ENCODE results near the gene PPP2R5B. TPM values are rescaled to one million over a fixed set of nuclear protein-coding genes. Genes with fewer than 3 reads are reported as not detected.

PPP2R5B gene
- total RNA-seq, 2 experiments from 2014 or later: 16.8 to 18.3 TPM

DNA sequence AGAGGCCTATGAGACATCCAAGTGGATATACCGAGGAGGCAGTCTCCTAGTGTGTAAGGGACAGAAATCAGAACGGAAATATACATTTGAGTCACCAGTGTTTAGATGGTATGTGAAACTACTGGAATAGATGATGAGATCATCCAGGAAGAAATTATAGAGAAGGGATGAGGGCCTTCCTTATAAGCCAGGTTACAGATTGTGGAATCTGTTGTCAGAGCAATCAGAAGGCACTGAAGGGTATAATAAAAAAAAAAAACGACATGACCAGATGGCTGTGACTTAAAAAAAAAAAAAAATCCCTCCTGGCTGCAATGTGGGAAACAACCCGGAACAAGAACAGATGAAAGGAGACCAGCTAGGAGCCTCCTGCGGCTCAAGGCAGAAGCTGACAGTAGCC is 44.7 kb downstream of the PPP2R5B start:
- H3K27me3 ChIP-seq (ENCODE audit: control insufficient read depth in 1 of 2, insufficient read depth in 2 of 2, low read length in 2 of 2): no peaks in the 10 kb centered on the region

DNA sequence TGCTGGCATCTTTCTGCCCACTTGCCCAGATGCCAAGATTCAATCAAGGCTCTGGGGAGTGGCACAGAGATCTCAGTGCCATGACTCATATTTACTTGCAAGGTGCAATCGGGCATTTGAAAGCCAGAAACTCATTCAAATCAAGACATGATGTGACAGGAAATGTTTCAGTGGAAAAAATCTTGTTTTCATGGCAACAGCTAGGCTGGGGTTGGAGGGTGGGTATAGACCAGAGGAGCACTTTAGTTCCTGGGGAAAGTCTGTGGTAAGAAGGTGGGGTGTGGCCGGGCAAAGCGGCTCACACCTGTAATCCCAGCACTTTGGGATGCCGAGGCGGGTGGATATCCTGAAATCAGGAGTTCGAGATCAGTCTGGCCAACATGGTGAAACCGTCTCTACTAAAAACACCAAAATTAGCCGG is 46.3 kb downstream of the PPP2R5B start:
- ATAC-seq (ENCODE audit: poor library complexity) (peak; percentile 40), DNase-seq (peak in 6 of 14 experiments; percentile 5 to 30 (median 22))
- ChIA-PET CTCF (interaction anchor here (0.7 kb wide), 1 partner anchor 26 kb away, joined by 3 read pairs; the partner anchor contains the start of gene BATF2), POLR2A (interaction anchor here (0.7 kb wide), 1 partner anchor 1645 kb away, joined by 4 read pairs; no protein-coding TSS in a partner anchor)
- Histone ChIP-seq H3K4me1 (ENCODE audit: insufficient read depth, low read length) (peaks cover 23% of the 10 kb centered on the region), H3K4me3 (ENCODE audit: low read length) (no peak overlapping the region), H3K9me3 (ENCODE audit: control insufficient read depth in 1 of 2, insufficient read depth in 1 of 2, low read length in 2 of 2) (no peaks in the 10 kb centered on the region), H3K36me3 (ENCODE audit: insufficient read depth, low read length) (no peaks in the 10 kb centered on the region), H3K27me3 (ENCODE audit: control insufficient read depth in 1 of 2, insufficient read depth in 2 of 2, low read length in 2 of 2) (no peaks in the 10 kb centered on the region), H3K27ac (ENCODE audit: low read depth in 1 of 2, low read length in 2 of 2) (no peak overlapping the region)
- Mint-ChIP-seq H3K27me3 (no peaks in the 10 kb centered on the region), H3K36me3 (ENCODE audit: low read depth) (no peaks in the 10 kb centered on the region), H3K4me1 (ENCODE audit: low read depth) (peaks cover 26% of the 10 kb centered on the region), H3K27ac (peak overlapping the region; percentile 83), H3K9me3 (no peaks in the 10 kb centered on the region), H3K4me3 (peak overlapping the region; percentile 81)
- TF ChIP-seq, protein P1, sequence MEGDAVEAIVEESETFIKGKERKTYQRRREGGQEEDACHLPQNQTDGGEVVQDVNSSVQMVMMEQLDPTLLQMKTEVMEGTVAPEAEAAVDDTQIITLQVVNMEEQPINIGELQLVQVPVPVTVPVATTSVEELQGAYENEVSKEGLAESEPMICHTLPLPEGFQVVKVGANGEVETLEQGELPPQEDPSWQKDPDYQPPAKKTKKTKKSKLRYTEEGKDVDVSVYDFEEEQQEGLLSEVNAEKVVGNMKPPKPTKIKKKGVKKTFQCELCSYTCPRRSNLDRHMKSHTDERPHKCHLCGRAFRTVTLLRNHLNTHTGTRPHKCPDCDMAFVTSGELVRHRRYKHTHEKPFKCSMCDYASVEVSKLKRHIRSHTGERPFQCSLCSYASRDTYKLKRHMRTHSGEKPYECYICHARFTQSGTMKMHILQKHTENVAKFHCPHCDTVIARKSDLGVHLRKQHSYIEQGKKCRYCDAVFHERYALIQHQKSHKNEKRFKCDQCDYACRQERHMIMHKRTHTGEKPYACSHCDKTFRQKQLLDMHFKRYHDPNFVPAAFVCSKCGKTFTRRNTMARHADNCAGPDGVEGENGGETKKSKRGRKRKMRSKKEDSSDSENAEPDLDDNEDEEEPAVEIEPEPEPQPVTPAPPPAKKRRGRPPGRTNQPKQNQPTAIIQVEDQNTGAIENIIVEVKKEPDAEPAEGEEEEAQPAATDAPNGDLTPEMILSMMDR (IDR thresholded peaks at IDR 0.05): no peak
- intact Hi-C loops (cut with DNase I, micrococcal nuclease): loop anchor here (5.0 kb wide), 2 partner anchors 42 to 53 kb away; partner anchors contain the start of genes ARL2 (in 1 of the 2) and ATG2A (in 1 of the 2)

More for the DNA sequence above, 44.7 kb downstream of the PPP2R5B start:
- no peaks in the 10 kb centered on the region for H3K27me3 Mint-ChIP-seq
- no peak overlapping the region for H3K4me3 Mint-ChIP-seq
- ChIA-PET POLR2A (no interaction called here), CTCF (no interaction called here)
- TF ChIP-seq, protein P1 (IDR thresholded peaks at IDR 0.05): no peak
- H3K27ac Mint-ChIP-seq: peak overlapping the region; percentile 55
- intact Hi-C loops (cut with DNase I, micrococcal nuclease): no loop called here
- ATAC-seq (ENCODE audit: poor library complexity) (no peak), DNase-seq (no peak)
- Histone ChIP-seq H3K36me3 (ENCODE audit: insufficient read depth, low read length) (no peaks in the 10 kb centered on the region), H3K4me3 (ENCODE audit: low read length) (no peak overlapping the region), H3K9me3 (ENCODE audit: control insufficient read depth in 1 of 2, insufficient read depth in 1 of 2, low read length in 2 of 2) (no peaks in the 10 kb centered on the region), H3K27ac (ENCODE audit: low read depth in 1 of 2, low read length in 2 of 2) (no peak overlapping the region), H3K4me1 (ENCODE audit: insufficient read depth, low read length) (peaks cover 23% of the 10 kb centered on the region)
- no peaks in the 10 kb centered on the region for H3K36me3 Mint-ChIP-seq (ENCODE audit: low read depth)
- no peaks in the 10 kb centered on the region for H3K9me3 Mint-ChIP-seq
- peaks cover 26% of the 10 kb centered on the region for H3K4me1 Mint-ChIP-seq (ENCODE audit: low read depth)

DNA sequence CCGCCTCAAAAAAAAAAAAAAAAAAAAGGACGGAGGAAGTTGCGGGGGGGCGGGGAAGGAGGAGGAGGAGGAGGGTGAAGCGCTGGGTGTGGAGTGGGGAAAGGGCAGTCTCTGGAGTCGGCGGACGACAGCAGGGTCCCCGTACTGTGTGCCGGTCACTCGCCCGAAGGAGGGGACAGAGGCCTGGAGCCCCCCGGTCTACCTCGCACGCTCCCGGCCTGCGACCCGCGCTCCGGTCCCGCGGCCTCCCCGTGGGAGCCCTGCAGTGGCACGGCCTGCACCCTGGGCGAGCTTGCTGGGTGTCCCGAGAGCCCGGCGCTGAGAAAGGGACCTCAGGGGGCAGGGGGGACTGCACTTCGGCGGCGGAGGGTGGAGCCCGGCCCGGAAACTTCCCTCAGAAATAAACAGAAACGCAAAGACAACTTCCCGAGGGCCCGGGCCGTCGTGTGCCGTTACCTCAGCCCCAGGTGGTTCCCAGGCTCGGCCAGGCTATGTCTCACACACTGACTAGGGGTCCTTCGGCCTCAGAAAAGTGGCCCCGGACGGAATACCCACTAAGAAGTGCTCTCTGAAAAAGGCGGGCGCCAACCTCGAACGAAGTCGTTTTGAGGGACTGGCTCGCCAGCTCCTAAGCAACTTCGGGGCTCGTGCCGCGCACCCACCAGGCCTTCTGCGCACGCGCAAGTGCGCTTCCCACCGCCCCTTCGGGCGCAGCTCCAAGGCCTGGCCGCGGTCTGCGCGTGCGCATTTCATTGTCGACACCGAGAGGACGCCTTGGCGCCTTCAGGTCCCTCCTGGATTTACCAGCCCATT is 47.1 kb downstream of the PPP2R5B start, which contains the start of gene MAJIN:
Gene MAJIN, minus strand, starts transcription at position 688 of the 813 bp plus-strand sequence. CDS start 12,703 bp downstream, outside the sequence.
- Histone ChIP-seq H3K36me3 (ENCODE audit: insufficient read depth, low read length) (no peaks in the 10 kb centered on the region), H3K4me1 (ENCODE audit: insufficient read depth, low read length) (peaks cover 23% of the 10 kb centered on the region), H3K4me3 (ENCODE audit: low read length) (peak within 1 kb of the TSS; percentile 58), H3K9me3 (ENCODE audit: control insufficient read depth in 1 of 2, insufficient read depth in 1 of 2, low read length in 2 of 2) (no peaks in the 10 kb centered on the region), H3K27me3 (ENCODE audit: control insufficient read depth in 1 of 2, insufficient read depth in 2 of 2, low read length in 2 of 2) (no peaks in the 10 kb centered on the region), H3K27ac (ENCODE audit: low read depth in 1 of 2, low read length in 2 of 2) (peak within 1 kb of the TSS in 1 of 2 donors; percentile 29)
- intact Hi-C loops (cut with DNase I, micrococcal nuclease): loop anchor here (5.0 kb wide), 2 partner anchors 41 to 54 kb away; partner anchors contain the start of genes ARL2 (in 1 of the 2) and ATG2A (in 1 of the 2)
- H3K4me1 Mint-ChIP-seq (ENCODE audit: low read depth): peaks cover 26% of the 10 kb centered on the region
- ATAC-seq (ENCODE audit: poor library complexity): peak; percentile 82
- CTCF ChIA-PET: interaction anchor here (0.7 to 1.7 kb wide), 2 partner anchors 25 to 41 kb away, joined by 3 read pairs; partner anchors contain the start of gene BATF2
- H3K4me3 Mint-ChIP-seq: peak within 1 kb of the TSS; percentile 81
- TF ChIP-seq, protein P1 (IDR thresholded peaks at IDR 0.05): no peak
- POLR2A ChIA-PET: interaction anchor here (0.6 to 2.0 kb wide), 15 partner anchors 12 to 1644 kb away, joined by 3 to 12 read pairs (median 4); partner anchors contain the start of genes ARL2, ATG2A, FAU and MALAT1
- no peaks in the 10 kb centered on the region for H3K27me3 Mint-ChIP-seq
- H3K9me3 Mint-ChIP-seq: no peaks in the 10 kb centered on the region
- no peaks in the 10 kb centered on the region for H3K36me3 Mint-ChIP-seq (ENCODE audit: low read depth)
- H3K27ac Mint-ChIP-seq: peak within 1 kb of the TSS; percentile 83
- DNase-seq: peak; percentile 76 to 95 (median 90)
